Right renal pelvis (tissue), 4 donors: ENCODE measurements around the gene PDGFRB. TPM values are rescaled to one million over a fixed set of nuclear protein-coding genes. Genes with fewer than 3 reads are reported as not detected.
A peak's percentile ranks its signal among the peaks of the same experiment; 100 is the strongest.

Experiments used
- DNase-seq, 4 donors: peaks; one replicate each; pipeline ENCODE4 v3.0.0-alpha.2; 2013; ENCODE audit warnings: low read depth in 4 of 4, low spot score in 3 of 4, missing footprints in 1 of 4
- polyA plus RNA-seq, 4 donors: library from polyadenylated mRNA; unstranded; fragments of 120-200 nt; gene quantifications; one replicate each; pipeline ENCODE4 v1.2.1, GENCODE V29; 2013; ENCODE audit not compliant: insufficient read length in 4 of 4

PDGFRB gene
- 100 to 1,000 TPM; 143 to 185 (median 155) TPM for polyA plus RNA-seq

DNA sequence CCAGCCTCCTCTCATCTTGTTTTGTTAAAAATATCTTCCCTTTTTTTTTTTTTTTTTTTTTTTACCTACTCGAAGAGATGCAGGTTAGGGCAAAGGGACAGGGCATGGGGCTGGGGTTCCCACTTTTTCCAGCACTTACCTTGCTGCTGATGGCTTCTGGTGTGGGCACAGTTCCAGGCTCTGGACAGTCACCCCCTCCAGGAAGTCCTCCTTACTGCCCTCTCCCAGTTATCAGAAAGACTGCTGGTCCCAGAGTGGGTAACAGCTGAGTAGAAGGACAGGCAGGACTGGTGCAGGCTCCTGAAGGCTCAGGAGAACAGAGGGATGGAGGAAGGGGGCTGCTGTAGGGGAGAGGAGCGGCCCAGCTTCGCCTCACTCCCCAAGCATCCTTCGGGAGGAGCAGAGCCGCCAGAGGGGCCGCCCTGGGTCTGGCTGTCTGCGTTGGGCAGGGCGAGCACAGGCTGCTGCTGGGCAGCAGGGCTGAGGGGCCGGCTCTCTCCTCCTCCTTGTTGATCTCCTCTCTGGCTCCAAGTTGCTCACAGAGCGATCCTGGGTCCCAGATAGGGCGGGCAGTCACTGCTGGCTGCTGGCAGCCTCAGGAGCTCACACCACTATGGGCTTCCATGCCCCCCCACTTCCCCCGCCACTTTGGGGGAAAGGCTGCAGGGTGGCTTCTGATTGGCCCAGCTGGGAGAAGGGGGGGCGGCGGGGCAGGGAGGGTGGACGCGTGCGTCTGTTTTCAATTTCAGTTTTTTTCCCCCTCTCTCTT is at the start of gene PDGFRB:
Gene PDGFRB (minus strand): TSS at position 588 of the 769 bp plus-strand sequence. CDS start 18,798 bp downstream, outside the sequence.
- DNase-seq = peak in 3 of 4 donors; percentile 48 to 73 (median 63)

DNA sequence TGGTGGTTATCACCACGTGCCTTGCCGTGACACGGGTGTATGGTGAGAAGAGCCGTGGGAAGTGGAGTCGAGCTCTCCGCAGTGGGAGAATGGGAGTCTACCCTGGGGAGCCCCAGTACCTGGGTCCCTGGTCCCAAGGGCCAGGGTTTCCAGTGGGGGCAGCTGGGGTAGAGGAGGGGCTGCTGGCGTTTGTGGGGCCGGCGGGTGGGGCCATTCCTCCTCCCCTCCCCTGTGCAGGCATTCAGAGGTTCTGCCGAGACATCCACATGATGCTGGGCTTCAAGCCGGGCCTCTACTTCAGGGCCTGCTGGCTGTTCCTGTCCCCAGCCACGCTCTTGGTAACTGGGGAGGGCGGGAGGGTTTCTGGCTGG is 48.9 kb upstream of the PDGFRB start:
- DNase-seq = no peak

DNA sequence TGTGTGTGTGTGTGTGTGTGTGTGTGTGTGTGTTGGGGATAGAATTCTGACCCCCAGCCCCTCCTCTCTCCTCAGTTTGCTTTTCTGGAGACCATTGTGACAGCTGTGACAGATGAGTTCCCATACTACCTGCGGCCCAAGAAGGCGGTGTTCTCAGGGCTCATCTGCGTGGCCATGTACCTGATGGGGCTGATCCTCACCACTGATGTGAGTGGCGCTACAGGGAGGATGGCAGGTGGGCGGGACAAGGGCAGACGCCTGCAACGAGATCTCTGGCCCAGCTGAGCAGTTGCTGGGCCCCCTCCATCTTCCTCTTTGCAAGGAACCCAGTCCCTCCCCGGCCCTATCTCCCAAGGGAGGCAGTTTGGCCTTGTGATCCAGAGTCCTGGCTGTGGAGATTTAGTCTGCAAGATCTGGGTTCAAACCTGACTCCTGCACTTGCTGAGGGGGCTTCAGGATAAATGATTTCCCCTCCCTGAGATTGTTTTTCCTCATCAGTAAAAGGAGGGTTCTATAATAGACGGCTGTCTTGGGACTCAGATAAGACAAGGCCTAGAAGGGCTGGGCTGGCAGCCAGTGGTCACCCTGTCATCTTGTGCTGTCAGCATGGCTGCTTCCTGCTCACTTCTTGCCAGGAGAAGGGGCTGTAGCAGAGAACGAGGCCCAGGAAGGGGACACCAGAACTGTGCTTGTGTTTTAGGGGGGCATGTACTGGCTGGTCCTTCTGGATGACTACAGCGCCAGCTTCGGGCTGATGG is 48.4 kb upstream of the PDGFRB start:
- no peak for DNase-seq

DNA sequence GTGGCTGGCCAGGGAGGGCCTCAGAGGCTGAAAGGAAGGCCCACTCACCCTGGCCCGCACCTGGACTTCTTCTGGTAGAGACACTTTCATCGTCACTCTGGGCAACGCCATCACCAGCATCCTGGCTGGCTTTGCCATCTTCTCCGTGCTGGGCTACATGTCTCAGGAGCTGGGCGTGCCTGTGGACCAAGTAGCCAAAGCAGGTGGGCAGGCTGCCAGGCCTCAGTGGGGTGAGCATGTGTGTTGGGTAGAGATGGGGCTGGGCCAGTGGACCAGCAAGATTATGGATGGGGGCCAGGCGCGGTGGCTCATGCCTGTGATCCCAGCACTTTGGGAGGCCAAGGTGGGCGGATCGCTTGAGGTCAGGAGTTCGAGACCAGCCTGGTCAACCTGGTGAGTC is 46.9 kb upstream of the PDGFRB start:
- DNase-seq = no peak

DNA sequence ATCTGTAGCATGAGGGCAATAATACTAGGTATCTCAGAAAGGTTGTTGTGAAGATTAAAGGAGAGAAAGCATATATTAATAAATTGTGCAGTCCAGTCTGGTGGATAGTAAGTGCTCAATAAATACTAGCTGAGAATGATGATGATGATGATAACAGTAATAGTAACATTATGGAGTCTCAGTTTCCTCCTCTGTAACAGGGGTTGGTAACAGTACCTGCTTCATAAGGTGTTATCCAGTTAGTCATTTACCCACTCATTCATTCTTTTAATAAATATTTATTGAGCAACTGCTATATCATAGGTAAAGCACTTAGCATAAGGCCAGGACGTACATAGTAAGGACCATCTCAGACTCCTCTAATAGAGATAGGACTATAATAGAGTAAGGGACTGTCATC is 41.8 kb upstream of the PDGFRB start:
- DNase-seq = no peak

DNA sequence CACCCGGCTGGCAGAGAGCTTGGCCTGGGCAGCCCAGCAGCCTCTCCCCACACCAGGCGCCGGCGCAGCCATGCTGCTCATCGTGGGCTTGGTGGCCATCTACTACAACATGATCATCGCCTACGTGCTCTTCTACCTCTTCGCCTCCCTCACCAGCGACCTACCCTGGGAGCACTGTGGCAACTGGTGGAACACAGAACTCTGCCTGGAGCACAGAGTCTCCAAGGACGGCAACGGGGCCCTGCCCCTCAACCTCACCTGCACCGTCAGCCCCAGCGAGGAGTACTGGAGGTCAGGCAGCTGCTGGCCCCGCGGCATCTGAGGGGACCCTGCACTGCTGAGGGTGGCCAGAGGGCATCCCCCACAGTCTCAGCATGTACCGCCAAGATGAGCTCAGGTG is 41.3 kb upstream of the PDGFRB start:
- DNase-seq = no peak

DNA sequence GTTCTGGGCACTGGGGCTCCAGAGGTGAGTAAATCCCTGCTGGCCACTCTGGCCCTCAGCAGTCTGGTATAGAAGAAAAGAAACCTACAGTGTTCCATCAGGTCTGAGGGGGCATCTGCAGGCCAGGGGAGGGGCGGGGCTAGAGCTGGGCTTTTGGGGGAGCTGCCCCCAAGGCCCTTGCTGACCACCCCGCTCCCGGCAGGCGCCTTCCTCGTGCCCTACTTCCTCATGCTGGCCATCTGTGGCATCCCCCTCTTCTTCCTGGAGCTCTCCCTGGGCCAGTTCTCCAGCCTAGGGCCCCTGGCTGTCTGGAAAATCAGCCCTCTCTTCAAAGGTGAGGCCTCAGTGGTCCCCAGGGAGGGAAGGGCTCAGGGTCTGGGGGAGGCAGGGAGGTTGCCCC is 40.9 kb upstream of the PDGFRB start:
- DNase-seq = no peak

DNA sequence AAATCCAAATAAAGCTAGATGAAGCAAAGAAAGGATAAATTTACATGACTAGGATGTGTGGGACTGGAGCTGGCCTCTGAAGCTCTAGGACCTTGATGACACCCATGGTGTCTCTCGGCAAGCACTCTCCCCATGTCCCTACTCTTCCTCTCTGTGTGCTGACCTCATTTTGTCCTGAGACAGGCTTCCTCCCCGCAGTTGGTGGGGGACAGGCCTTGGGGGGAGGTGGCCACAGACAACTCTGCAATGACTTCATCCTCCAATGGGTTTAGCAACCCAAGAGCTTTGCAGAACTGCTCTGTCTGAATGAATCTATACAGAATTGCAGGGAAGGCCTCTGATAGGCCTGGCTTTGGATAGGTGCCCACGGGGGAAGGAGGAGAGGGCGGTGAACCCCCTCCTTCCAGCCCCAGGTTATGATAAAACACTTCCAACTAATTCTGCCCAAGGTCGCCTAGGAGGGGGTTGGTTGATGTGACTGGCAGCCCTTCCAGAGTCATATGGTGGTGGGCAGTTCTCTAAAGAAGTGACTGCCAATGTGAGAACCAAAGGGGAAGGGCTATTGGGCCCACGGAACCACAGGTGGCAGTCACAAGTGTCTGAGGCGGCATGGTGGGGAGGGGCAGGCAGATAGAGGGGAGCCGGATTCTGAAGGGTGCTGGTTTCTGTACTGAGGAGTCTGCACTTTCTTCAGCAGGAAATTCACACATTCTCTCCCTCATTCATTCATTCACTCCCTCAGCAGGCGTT is 40.3 kb upstream of the PDGFRB start:
- no peak for DNase-seq

DNA sequence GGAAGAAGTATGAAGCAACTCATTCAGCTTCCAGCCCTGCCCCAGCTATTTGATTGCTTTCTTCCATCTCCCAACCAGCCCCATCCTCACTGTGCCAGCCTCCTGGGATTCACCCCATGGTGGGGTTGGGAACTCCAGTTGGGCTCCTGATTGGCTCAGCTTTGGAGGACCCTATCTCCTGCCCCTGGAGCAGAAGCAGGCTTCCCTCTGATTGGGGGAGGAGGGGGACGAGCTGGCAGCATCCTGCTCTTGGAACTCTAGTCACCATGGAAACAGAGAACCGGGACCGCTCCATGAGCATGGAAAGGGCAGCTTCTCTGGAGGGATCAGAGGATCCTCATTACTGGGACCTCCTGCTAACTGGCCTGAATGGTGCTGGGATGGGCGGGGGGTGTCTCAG is 36.8 kb upstream of the PDGFRB start:
- no peak for DNase-seq

DNA sequence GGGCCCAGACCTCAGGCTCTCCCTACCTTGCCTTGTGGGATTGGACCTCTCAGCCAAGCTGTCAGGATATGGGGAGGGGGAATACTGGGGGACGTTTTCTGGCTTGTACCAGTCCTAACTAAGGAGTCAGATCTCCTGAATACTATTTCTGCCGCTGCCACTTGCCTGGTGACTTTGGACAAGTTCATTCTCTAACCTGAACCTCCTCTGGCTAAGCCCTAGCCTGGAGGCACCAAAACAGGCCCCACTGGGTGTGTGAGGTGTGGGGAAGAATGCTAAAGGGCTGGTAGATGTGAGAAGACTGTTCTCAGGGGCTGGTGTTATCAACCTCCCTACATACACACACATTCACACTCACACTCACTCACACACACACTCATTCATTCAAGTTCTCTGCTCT is 35.3 kb upstream of the PDGFRB start:
- no peak for DNase-seq

DNA sequence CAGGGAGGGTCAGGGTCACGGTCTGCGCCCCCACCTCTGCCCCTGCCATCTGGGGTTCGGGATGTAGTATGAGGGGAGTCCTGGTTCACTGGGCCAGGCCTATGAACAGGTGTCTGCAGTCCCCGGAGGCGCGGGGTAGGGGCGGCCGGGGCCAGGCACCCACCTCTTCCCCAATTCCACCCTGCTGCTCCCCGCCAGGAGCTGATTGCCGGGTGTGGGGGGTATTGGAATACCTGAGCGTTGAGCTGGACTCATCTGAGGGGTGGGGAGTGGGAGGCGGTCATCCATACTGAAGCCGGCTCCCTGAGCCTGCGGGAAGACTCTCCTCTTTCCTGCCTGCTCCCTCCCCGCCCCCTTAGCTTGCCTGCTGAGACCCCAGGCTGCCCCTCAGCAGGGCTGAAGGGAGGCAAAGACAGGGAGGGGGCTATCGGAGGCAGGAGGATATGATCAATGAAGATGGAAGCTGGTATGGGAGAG is 34.9 kb upstream of the PDGFRB start:
- no peak for DNase-seq

DNA sequence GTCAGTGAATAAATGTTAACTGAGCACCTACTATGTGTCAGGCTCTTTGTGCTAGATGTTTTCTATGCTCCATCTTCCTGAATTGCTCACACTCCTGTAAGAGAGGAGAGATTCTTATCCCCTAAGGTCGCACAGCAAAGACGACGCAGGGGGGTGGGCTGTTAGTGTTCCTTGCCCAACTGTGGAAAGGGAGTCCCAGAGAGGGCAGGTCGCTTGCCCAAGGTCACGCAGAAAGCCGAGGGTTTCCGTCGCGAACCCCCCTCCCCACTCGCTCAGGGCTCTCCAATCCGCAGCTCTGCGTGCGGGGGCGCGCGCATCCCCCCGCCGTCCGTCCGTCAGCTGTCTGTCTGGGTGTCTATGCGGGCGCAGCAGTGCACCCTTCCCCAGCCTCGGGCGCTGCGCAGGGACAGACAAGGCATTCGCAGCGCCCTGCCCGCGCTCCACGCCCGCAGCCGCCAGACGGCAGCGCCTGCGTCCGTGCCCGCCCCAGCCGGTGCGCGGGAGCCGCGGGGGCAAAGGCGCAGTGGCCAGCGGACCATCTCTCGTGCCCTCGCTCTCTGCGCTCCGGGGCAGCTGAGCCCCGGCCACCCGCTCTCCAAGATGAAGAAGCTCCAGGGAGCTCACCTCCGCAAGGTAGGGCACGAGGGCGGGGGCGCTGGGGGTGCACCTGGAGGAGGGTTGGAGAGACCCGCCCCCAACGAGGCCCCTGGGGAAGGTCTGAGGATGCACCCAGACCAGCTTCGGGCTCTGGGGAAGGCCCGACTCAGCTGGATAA is 34.3 kb upstream of the PDGFRB start, which contains the start of gene SLC6A7:
Gene SLC6A7 (plus strand): TSS at position 335 of the 775 bp plus-strand sequence. CDS start 266 bp downstream, at position 601.
- DNase-seq = no peak

DNA sequence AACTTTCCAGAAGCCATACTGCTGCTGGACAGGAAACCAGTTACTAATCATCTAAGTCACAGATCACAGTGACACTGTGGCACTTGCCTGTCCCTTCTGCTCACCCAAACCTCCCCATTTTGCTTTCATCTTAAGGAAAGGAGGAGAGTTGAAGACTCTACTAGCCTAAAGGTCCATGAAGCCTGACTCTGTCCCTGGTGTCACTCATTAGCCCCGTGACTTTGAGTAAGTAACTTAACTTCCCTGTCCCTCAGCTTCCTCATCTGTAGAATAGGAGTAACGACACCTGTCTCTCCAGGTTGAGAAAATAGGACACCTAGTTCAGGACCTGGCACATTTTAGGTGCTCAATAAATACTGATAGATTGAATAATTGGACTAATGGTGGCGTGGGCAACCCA is 33.7 kb upstream of the PDGFRB start:
- DNase-seq = no peak

DNA sequence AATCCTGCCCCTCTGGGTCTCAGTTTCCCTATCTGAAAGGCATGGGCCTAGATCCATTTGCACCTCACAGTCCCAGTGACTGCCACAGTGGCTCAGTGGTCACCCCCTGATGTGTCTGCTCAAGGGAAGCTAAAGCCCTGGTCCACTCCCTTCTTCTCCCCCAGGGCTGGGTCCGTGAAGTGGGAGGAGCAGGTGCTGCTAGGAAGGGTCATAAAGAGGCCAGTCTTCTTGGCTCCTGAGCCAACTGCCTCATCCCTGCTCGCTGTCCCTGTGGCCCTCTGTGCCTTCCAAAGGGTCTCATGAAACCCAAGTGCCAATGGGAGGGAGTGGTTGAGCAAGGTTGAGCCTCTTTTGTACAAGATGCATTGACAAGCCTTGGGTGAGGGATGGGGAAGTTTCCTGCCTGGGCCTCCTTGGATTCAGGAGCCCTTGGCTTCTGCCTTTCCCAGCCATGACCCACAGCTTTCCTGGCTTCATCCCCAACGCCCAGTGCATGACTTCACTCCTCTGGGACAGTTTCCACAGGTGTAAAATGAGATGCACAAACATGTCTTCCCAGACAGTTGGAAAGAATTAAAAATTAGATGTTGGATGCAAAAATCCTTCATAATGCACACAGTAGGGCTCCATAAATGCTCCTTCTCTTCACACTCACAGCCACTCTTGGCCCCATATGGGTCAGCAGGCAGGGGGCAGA is 32.6 kb upstream of the PDGFRB start:
- no peak for DNase-seq

DNA sequence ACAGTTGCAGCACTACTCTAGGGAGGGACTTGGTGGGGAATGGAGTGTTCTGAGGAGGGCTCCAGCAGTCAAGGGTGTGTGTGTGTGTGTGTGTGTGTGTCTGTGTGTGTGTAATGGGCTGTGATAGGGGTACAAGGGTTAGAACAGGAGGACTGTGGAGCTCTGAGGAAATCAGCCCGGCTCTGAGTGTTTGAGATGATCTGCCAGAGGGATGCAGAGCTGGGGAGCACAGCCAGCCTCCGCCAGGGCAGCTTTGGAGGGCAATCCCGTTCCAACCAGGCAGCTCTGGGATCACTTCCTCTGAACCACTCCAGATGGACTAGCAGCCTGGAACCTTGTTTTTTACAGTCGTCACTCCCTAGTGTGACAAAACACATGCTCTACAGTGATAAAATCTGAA is 31.3 kb upstream of the PDGFRB start:
- no peak for DNase-seq

DNA sequence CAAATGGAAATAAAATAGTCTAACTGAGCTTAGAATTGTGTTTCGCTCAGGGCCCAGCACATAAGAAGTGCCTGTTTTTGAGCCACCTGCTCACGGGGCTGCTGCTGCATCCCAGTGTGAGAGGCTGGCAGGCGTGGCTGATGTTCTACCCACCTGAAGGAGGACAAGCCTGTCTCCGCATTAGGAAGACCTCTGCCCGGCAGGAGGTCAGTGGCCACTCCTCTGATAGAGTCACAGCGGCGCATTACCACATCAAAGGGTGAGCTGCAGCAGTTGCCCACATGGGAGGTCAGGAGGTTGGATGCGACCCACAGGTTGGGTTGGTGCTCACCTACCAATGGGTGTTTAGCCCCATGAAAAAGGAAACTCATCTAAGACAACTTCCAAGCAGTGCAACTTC is 30.5 kb upstream of the PDGFRB start:
- DNase-seq = no peak

DNA sequence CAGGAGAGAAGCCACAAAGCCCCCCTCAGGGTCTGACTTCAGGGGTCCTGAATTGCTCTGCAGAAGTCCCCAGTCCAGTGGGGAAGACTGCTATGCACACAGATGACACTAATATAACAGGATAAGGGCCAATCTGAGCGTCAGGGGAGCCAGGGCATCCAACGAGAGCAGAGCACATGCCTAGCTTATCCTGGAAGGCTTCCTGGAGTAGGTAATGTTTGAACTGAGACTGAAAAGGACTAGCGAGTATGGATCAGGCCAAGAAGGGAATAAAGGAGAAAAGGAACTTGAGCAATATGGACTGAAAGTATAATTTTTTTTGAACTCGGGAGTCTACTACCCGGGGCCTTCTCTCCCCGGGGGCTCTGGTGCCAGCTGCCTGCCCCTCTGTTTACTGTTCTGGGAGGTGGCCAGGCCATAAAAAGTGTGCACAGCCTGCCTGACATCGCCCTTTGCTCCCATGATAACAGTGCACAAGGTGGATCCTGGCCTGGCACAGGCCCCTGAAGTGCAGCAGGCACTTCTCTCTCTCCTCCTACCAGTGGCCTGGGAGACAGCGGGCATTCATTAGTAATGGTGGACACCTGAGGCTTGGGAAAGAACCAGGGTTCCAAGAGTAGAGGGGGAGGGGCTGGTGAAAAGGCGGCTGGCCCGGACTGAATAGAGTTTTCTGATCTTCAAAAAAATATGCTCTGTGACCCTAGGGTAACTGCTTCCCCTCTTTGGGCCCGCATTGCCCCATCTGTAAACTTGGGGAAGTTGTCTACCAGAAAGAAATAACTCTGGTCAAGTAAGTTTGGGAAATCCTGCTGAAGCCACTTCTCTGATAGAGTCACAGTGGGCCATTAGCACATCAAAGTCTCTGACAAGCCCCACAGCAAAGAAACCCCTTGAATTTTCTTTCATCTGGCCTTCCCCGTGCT is 29.6 kb upstream of the PDGFRB start:
- no peak for DNase-seq

DNA sequence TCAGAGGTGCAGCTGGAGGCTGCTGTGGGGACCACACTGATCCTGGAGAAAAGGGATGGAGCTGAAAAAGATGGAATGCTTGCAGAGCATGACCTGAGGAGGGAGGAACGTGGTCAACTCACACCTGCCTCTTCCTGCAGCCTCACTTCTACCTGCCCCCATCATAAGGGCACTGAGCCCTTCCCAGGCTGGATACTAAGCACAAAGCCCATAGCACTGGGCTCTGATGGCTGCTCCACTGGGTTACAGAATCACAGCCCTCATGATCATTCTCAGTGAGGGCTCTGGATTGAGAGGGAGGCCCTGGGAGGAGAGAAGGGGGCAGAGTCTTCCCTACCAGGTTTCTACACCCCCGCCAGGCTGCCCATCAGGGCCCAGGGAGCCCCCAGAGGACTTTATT is 28.4 kb upstream of the PDGFRB start:
- no peak for DNase-seq

DNA sequence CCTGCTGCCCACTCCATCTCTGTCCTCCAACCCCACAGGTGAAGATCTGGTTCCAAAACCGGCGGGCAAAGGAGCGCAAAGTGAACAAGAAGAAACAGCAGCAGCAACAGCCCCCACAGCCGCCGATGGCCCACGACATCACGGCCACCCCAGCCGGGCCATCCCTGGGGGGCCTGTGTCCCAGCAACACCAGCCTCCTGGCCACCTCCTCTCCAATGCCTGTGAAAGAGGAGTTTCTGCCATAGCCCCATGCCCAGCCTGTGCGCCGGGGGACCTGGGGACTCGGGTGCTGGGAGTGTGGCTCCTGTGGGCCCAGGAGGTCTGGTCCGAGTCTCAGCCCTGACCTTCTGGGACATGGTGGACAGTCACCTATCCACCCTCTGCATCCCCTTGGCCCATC is 27.8 kb upstream of the PDGFRB start:
- no peak for DNase-seq
